ENCODE measurements around the gene SH2D2A. TPM values are rescaled to one million over a fixed set of nuclear protein-coding genes. Genes with fewer than 3 reads are reported as not detected.

The SH2D2A gene
- total and polyA plus RNA-seq, 9 of the 15 experiments (the other 6 are each of a cell fraction or from before 2014, with no cell fraction given), result 0.89 to 33.6 (median 6.9) TPM

DNA sequence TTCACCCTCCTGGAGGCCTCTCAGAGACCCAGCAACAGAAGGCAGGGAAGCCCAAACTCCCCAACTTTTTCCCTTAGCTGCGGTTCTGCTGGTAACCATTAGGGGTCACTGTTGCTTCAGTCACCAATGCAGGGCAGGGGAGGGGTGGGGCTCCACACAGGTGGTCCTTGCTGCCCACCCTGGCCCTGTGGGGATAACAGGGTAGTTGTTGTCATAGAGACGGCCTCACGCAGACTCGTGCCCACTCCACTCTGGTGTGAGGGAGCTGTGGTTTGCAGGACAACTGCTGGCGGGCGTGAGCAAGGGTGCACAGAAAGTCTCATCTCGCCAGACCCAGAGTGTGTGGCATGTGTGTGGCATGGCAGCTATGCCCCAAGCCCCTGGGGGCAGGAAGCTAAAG lies 22.3 kb upstream of the SH2D2A start (continued):
- TF ChIP-seq, protein P1, sequence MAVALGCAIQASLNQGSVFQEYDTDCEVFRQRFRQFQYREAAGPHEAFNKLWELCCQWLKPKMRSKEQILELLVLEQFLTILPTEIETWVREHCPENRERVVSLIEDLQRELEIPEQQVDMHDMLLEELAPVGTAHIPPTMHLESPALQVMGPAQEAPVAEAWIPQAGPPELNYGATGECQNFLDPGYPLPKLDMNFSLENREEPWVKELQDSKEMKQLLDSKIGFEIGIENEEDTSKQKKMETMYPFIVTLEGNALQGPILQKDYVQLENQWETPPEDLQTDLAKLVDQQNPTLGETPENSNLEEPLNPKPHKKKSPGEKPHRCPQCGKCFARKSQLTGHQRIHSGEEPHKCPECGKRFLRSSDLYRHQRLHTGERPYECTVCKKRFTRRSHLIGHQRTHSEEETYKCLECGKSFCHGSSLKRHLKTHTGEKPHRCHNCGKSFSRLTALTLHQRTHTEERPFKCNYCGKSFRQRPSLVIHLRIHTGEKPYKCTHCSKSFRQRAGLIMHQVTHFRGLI (CRISPR knock-in tag; IDR thresholded peaks at IDR 0.05), result no peak
- TF ChIP-seq NR4A1 (CRISPR knock-in tag; IDR thresholded peaks at IDR 0.05), result no peak
- no peak for TF ChIP-seq NR4A1 (tag; IDR thresholded peaks at IDR 0.05)
- TF ChIP-seq NFE2 (IDR thresholded peaks at IDR 0.05; ENCODE audit: low read depth), result no peak
- TF ChIP-seq RFX5 (IDR thresholded peaks at IDR 0.05; ENCODE audit: low read depth, low read length), result no peak
- TF ChIP-seq DIDO1 (tag; IDR thresholded peaks at IDR 0.05; ENCODE audit: low read depth), result no peak
- no peak for TF ChIP-seq ZNF143 (CRISPR knock-in tag; IDR thresholded peaks at IDR 0.05)
- TF ChIP-seq, protein P2, sequence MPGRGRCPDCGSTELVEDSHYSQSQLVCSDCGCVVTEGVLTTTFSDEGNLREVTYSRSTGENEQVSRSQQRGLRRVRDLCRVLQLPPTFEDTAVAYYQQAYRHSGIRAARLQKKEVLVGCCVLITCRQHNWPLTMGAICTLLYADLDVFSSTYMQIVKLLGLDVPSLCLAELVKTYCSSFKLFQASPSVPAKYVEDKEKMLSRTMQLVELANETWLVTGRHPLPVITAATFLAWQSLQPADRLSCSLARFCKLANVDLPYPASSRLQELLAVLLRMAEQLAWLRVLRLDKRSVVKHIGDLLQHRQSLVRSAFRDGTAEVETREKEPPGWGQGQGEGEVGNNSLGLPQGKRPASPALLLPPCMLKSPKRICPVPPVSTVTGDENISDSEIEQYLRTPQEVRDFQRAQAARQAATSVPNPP (IDR thresholded peaks at IDR 0.05; ENCODE audit: borderline replicate concordance, insufficient read depth, insufficient read length), result no peak
- no peak for TF ChIP-seq SMAD2 (IDR thresholded peaks at IDR 0.05; ENCODE audit: low read depth, low read length)
- TF ChIP-seq FUS (optimal IDR thresholded peaks at IDR 0.05; ENCODE audit: low read depth, low read length), result no peak
- TF ChIP-seq, protein P3, sequence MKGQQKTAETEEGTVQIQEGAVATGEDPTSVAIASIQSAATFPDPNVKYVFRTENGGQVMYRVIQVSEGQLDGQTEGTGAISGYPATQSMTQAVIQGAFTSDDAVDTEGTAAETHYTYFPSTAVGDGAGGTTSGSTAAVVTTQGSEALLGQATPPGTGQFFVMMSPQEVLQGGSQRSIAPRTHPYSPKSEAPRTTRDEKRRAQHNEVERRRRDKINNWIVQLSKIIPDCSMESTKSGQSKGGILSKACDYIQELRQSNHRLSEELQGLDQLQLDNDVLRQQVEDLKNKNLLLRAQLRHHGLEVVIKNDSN (CRISPR knock-in tag; IDR thresholded peaks at IDR 0.05), result 0 out of 2 replicates have a peak, but pooled peaks have one; percentile 2
- TF ChIP-seq SIRT6 (IDR thresholded peaks at IDR 0.05; ENCODE audit: low read depth, low read length), result no peak
- no peak for TF ChIP-seq ZNF3 (CRISPR knock-in tag; IDR thresholded peaks at IDR 0.05)
- no peak for TF ChIP-seq ZNF780A (CRISPR knock-in tag; IDR thresholded peaks at IDR 0.05)
- no peak for TF ChIP-seq STAT5B (CRISPR knock-in tag; IDR thresholded peaks at IDR 0.05)
- TF ChIP-seq RBM15 (IDR thresholded peaks at IDR 0.05; ENCODE audit: insufficient read depth, low read length), result no peak
- TF ChIP-seq NRF1 (conservative IDR thresholded peaks at IDR 0.05 in 1 of 2, IDR thresholded peaks at IDR 0.05 in 1 of 2), result no peak
- TF ChIP-seq ZNF408 (CRISPR knock-in tag; IDR thresholded peaks at IDR 0.05; ENCODE audit: low read depth), result no peak
- TF ChIP-seq MCM3 (IDR thresholded peaks at IDR 0.05), result no peak
- no peak for TF ChIP-seq ATF1 (CRISPR knock-in tag; IDR thresholded peaks at IDR 0.05)
- TF ChIP-seq ATF1 (tag; IDR thresholded peaks at IDR 0.05), result no peak
- no peak for TF ChIP-seq RCOR1 (IDR thresholded peaks at IDR 0.05; ENCODE audit: borderline replicate concordance in 1 of 2, low read depth in 2 of 2, low read length in 2 of 2)
- no peak for TF ChIP-seq MECOM (CRISPR knock-in tag; IDR thresholded peaks at IDR 0.05)
- TF ChIP-seq FOXK2 (conservative IDR thresholded peaks at IDR 0.05 in 1 of 2, IDR thresholded peaks at IDR 0.05 in 1 of 2; ENCODE audit: low read depth in 2 of 2), result no peak
- TF ChIP-seq TBL1XR1 (IDR thresholded peaks at IDR 0.05; ENCODE audit: low read length in 2 of 2), result no peak
- TF ChIP-seq, protein P4, sequence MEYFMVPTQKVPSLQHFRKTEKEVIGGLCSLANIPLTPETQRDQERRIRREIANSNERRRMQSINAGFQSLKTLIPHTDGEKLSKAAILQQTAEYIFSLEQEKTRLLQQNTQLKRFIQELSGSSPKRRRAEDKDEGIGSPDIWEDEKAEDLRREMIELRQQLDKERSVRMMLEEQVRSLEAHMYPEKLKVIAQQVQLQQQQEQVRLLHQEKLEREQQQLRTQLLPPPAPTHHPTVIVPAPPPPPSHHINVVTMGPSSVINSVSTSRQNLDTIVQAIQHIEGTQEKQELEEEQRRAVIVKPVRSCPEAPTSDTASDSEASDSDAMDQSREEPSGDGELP (CRISPR knock-in tag; IDR thresholded peaks at IDR 0.05; ENCODE audit: borderline replicate concordance), result peak; percentile 60; the same call in 1 of the 2 replicates
- no peak for TF ChIP-seq SREBF1 (IDR thresholded peaks at IDR 0.05; ENCODE audit: borderline replicate concordance, low read depth, low read length)
- TF ChIP-seq TRIM24 (IDR thresholded peaks at IDR 0.05), result no peak
- no peak for TF ChIP-seq PURB (CRISPR knock-in tag; IDR thresholded peaks at IDR 0.05; ENCODE audit: low read depth)
- no peak for TF ChIP-seq PHB (CRISPR knock-in tag; IDR thresholded peaks at IDR 0.05)

All from K562 (cell line).